ENCODE measurements around the gene PRDM10.

GRCh38 chr11:130025371-130025770 is 22.7 kb upstream of the PRDM10 start:
- TF ChIP-seq CTCF (conservative IDR thresholded peaks at IDR 0.05) = no peak
- no peak for TF ChIP-seq ZFX (IDR thresholded peaks at IDR 0.05)
